Measurements from ENCODE around the gene BABAM1. TPM values are rescaled to one million over a fixed set of nuclear protein-coding genes. Genes with fewer than 3 reads are reported as not detected.
A peak's percentile ranks its signal among the peaks of the same experiment; 100 is the strongest.
"Not testable (repeated sequence)": the region's sequence is repeated elsewhere in the genome, so short reads cannot be mapped to it uniquely, and the experiment has no call there.

BABAM1 gene
- total RNA-seq, 2 experiments from 2014 or later, result 116 to 117 TPM

DNA sequence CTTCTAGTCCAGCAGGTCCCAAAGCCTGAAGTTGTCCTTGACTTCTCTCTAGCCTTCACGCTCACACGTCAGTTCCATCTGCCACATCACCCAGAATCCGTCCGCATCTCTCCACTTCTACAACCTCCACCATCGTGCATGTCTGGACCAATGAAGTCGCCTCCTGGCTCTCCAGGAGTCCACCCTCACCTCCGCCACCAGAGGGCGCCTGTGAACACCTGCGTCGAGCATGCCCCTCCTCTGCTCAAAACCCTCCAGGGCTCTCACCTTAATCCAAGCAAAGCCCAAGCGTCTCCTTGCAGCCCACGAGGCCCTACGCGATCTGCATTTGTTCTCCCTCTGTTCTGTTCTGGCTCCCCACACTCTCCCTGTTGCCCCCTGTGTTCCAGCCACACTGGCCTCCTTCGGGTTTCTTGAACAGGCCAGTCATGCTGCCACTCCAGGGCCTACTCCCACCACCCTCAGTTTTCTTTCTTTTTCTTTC is 6.4 kb upstream of the BABAM1 start:
- H3K4me3 Mint-ChIP-seq, result no peak overlapping the region
- no peak overlapping the region for H3K27ac Mint-ChIP-seq
- peaks cover 15% of the 10 kb centered on the region for H3K4me1 Mint-ChIP-seq (ENCODE audit: low read depth)
- CTCF ChIA-PET, result interaction anchor here (0.6 to 10.9 kb wide), 27 partner anchors 9 to 205 kb away, joined by 3 to 109 read pairs (median 3); partner anchors contain the start of genes ANKLE1, MRPL34, MVB12A and USE1
- H3K27me3 Mint-ChIP-seq (ENCODE audit: low read depth), result peaks cover 2% of the 10 kb centered on the region
- ATAC-seq (peak; percentile 100), DNase-seq (peak; percentile 93)
- POLR2A ChIA-PET, result no interaction called here
- no peaks in the 10 kb centered on the region for H3K36me3 Mint-ChIP-seq (ENCODE audit: low read depth)
- H3K9me3 Mint-ChIP-seq (ENCODE audit: insufficient read depth), result no peaks in the 10 kb centered on the region

- CTCF ChIA-PET, result interaction anchor here (1.2 to 10.9 kb wide), 3 partner anchors 18 to 20 kb away, joined by 3 to 109 read pairs (median 3); partner anchors contain the start of gene ANKLE1
- Mint-ChIP-seq H3K27ac (no peak overlapping the region), H3K9me3 (ENCODE audit: insufficient read depth) (no peaks in the 10 kb centered on the region), H3K4me1 (ENCODE audit: low read depth) (peaks cover 24% of the 10 kb centered on the region), H3K36me3 (ENCODE audit: low read depth) (no peaks in the 10 kb centered on the region), H3K27me3 (ENCODE audit: low read depth) (peaks cover 2% of the 10 kb centered on the region), H3K4me3 (no peak overlapping the region)
- POLR2A ChIA-PET, result no interaction called here
- DNase-seq (no peak), ATAC-seq (no peak)
Measured at GRCh38 chr19:17262557-17262956, 4.7 kb upstream of the BABAM1 start.

DNA sequence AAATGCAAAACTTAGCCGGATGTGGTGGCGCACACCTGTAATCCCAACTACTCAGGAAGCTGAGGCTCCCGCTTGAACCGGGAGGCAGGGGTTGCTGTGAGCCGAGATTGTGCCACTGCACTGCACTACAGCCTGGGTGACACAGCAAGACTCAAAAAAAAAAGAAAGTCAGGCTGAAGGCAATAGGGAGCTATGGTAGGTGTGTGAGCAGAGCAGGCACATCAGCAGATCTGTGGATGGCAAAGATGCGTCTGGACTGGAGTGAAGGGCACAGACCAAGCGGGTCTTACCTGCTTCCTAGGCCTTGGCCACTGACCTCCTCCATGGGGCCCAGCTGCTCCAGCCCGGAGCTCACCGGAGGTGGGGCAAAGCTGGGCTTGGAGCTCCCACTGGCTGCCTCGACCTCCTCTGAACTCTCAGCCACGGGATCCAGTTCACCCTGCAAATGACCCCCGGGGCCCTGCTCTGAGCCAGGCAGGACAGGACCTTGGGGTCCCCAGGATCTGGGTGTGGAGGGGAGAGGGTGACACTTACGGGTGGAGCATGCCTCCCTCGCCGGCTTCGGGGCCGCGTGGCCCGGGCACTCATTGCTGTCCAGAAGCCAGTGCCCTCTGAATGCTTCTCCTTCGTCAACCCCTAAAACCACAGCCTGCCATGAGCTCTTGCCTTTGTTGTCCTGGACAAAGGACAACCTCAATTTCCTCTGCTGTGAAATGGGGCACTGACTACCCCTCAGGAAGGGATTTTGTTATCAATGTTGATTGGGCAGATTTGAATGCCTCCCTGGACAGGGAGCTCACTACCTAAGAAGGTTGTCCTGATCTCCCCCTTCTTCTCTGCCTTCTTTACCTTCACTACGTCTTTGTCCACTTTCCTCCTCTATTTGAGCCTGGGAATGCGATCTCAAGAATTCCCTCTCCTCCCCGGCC is 3.3 kb upstream of the BABAM1 start:
- ChIA-PET POLR2A (interaction anchor here (0.5 to 0.7 kb wide), 3 partner anchors 8 to 44 kb away, joined by 3 to 4 read pairs (median 3); no protein-coding TSS in a partner anchor), CTCF (interaction anchor here (0.6 to 10.9 kb wide), 7 partner anchors 18 to 558 kb away, joined by 3 to 109 read pairs (median 3); partner anchors contain the start of gene ANKLE1)
- no peak overlapping the region for H3K27ac Mint-ChIP-seq
- no peak for DNase-seq
- no peak overlapping the region for H3K4me3 Mint-ChIP-seq
- H3K9me3 Mint-ChIP-seq (ENCODE audit: insufficient read depth), result no peaks in the 10 kb centered on the region
- ATAC-seq, result no peak
- H3K36me3 Mint-ChIP-seq (ENCODE audit: low read depth), result no peaks in the 10 kb centered on the region
- H3K4me1 Mint-ChIP-seq (ENCODE audit: low read depth), result peaks cover 33% of the 10 kb centered on the region
- H3K27me3 Mint-ChIP-seq (ENCODE audit: low read depth), result peaks cover 2% of the 10 kb centered on the region

- DNase-seq (no peak), ATAC-seq (no peak)
- Mint-ChIP-seq H3K27me3 (ENCODE audit: low read depth) (peaks cover 2% of the 10 kb centered on the region), H3K4me3 (no peak within 1 kb of the TSS), H3K9me3 (ENCODE audit: insufficient read depth) (no peaks in the 10 kb centered on the region), H3K36me3 (ENCODE audit: low read depth) (peaks cover 2% of the 10 kb centered on the region), H3K4me1 (ENCODE audit: low read depth) (peaks cover 33% of the 10 kb centered on the region), H3K27ac (no peak within 1 kb of the TSS)
- ChIA-PET CTCF (interaction anchor here (0.6 to 10.9 kb wide), 7 partner anchors 17 to 558 kb away, joined by 3 to 109 read pairs (median 3); partner anchors contain the start of gene ANKLE1), POLR2A (interaction anchor here (0.6 to 0.7 kb wide), 2 partner anchors 9 to 15 kb away, joined by 3 to 4 read pairs; no protein-coding TSS in a partner anchor)
Measured at GRCh38 chr19:17264641-17264979, 2.6 kb upstream of the BABAM1 start, which contains the start of gene USHBP1. USHBP1 (minus strand) TSS chr19:17264745; CDS start chr19:17264299, 446 bp downstream.

- Mint-ChIP-seq H3K4me1 (ENCODE audit: low read depth) (peaks cover 28% of the 10 kb centered on the region), H3K27me3 (ENCODE audit: low read depth) (no peaks in the 10 kb centered on the region), H3K9me3 (ENCODE audit: insufficient read depth) (no peaks in the 10 kb centered on the region), H3K4me3 (no peak overlapping the region), H3K36me3 (ENCODE audit: low read depth) (peaks cover 7% of the 10 kb centered on the region), H3K27ac (no peak overlapping the region)
- ChIA-PET CTCF (interaction anchor here (1.0 to 10.9 kb wide), 8 partner anchors 11 to 120 kb away, joined by 3 to 109 read pairs (median 6); partner anchors contain the start of genes ANKLE1 and USE1), POLR2A (interaction anchor here (1.3 to 2.9 kb wide), 4 partner anchors 10 to 43 kb away, joined by 3 to 15 read pairs (median 7); partner anchors contain the start of genes ANKLE1 and OCEL1)
- ATAC-seq, result no peak
- no peak for DNase-seq
Measured at GRCh38 chr19:17266026-17266425, 1.2 kb upstream of the BABAM1 start.

DNA sequence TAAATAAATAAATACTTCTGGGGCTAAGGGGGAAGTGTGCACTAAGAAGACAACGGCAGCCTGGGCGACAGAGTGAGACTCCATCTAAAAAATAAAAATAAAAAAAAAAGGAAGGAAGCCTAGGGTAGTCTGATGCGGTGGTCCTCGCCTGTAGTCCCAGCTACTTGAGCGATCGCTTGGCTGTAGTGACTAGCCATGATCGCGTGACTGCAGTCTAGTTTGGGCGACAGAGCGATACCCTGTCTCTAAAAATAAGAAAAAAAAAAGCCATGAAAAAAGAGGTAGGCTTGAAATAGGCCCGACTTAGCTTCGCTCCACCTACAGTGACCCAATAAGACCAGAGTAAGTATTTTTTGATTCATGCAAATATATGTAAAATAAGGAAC is 661 bp upstream of the BABAM1 start:
- ChIA-PET POLR2A (interaction anchor here (0.6 to 2.9 kb wide), 9 partner anchors 10 to 1125 kb away, joined by 3 to 15 read pairs (median 4); partner anchors contain the start of genes ANKLE1, OCEL1 and USE1), CTCF (interaction anchor here (0.9 to 10.9 kb wide), 16 partner anchors 8 to 199 kb away, joined by 3 to 109 read pairs (median 4); partner anchors contain the start of genes ABHD8, ANKLE1, DDA1 and USE1)
- H3K27me3 Mint-ChIP-seq (ENCODE audit: low read depth), result no peaks in the 10 kb centered on the region
- peaks cover 12% of the 10 kb centered on the region for H3K36me3 Mint-ChIP-seq (ENCODE audit: low read depth)
- peak overlapping the region; percentile 90 for H3K4me3 Mint-ChIP-seq
- DNase-seq (no peak), ATAC-seq (no peak)
- peak overlapping the region; percentile 88 for H3K27ac Mint-ChIP-seq
- H3K4me1 Mint-ChIP-seq (ENCODE audit: low read depth), result peaks cover 31% of the 10 kb centered on the region
- H3K9me3 Mint-ChIP-seq (ENCODE audit: insufficient read depth), result no peaks in the 10 kb centered on the region

- peaks cover 31% of the 10 kb centered on the region for H3K4me1 Mint-ChIP-seq (ENCODE audit: low read depth)
- no peaks in the 10 kb centered on the region for H3K9me3 Mint-ChIP-seq (ENCODE audit: insufficient read depth)
- ChIA-PET CTCF (interaction anchor here (0.7 to 10.9 kb wide), 2 partner anchors 10 to 13 kb away, joined by 3 to 109 read pairs; partner anchors contain the start of gene ANKLE1), POLR2A (interaction anchor here (2.9 kb wide), 1 partner anchor 12 kb away, joined by 15 read pairs; the partner anchor contains the start of gene ANKLE1)
- no peak for ATAC-seq
- no peaks in the 10 kb centered on the region for H3K27me3 Mint-ChIP-seq (ENCODE audit: low read depth)
- H3K4me3 Mint-ChIP-seq, result peak overlapping the region; percentile 90
- no peak for DNase-seq
- H3K27ac Mint-ChIP-seq, result no peak overlapping the region
- peaks cover 17% of the 10 kb centered on the region for H3K36me3 Mint-ChIP-seq (ENCODE audit: low read depth)
Measured at GRCh38 chr19:17268754-17269153, 1.5 kb downstream of the BABAM1 start.

DNA sequence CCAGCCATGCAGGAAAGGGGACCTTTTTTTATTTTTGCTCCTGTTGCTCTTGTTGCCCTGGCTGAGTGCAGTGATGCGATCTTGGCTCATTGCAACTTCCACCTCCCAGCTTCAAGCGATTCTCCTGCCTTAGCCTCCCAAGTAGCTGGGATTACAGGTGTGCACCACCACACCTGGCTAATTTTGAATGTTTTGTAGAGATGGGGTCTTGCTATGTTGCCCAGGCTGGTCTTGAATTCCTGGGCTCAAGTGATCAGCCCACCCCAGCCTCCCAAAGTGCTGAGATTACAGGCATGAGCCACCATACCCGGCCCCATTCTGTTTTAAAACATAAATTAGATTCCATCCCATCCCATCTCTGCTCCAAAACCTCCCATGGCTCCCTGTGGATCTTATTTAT is 7.6 kb downstream of the BABAM1 start:
- POLR2A ChIA-PET; H3K27ac Mint-ChIP-seq; H3K4me1 Mint-ChIP-seq (ENCODE audit: low read depth); DNase-seq; CTCF ChIA-PET; ATAC-seq; H3K27me3 Mint-ChIP-seq (ENCODE audit: low read depth); H3K4me3 Mint-ChIP-seq; H3K9me3 Mint-ChIP-seq (ENCODE audit: insufficient read depth): not testable (repeated sequence)
- peaks cover 41% of the 10 kb centered on the region for H3K36me3 Mint-ChIP-seq (ENCODE audit: low read depth)

GRCh38 chr19:17275441-17276175 is 8.4 kb downstream of the BABAM1 start:
- CTCF ChIA-PET, result no interaction called here
- POLR2A ChIA-PET, result interaction anchor here (1.5 kb wide), 1 partner anchor 9 kb away, joined by 5 read pairs; the partner anchor contains the start of gene BABAM1
- no peaks in the 10 kb centered on the region for H3K9me3 Mint-ChIP-seq (ENCODE audit: insufficient read depth)
- DNase-seq (no peak), ATAC-seq (no peak)
- no peaks in the 10 kb centered on the region for H3K27me3 Mint-ChIP-seq (ENCODE audit: low read depth)
- peaks cover 36% of the 10 kb centered on the region for H3K36me3 Mint-ChIP-seq (ENCODE audit: low read depth)
- H3K4me3 Mint-ChIP-seq, result no peak overlapping the region
- peaks cover 10% of the 10 kb centered on the region for H3K4me1 Mint-ChIP-seq (ENCODE audit: low read depth)
- no peak overlapping the region for H3K27ac Mint-ChIP-seq

GRCh38 chr19:17279436-17279835 is 12.2 kb downstream of the BABAM1 start:
- no peak overlapping the region for H3K27ac Mint-ChIP-seq
- H3K4me3 Mint-ChIP-seq, result no peak overlapping the region
- H3K36me3 Mint-ChIP-seq (ENCODE audit: low read depth), result peaks cover 31% of the 10 kb centered on the region
- ChIA-PET CTCF (interaction anchor here (0.7 to 5.8 kb wide), 3 partner anchors 13 to 26 kb away, joined by 3 to 109 read pairs (median 33); partner anchors contain the start of genes BABAM1 and USHBP1), POLR2A (interaction anchor here (1.1 kb wide), 1 partner anchor 64 kb away, joined by 3 read pairs; no protein-coding TSS in a partner anchor)
- DNase-seq (no peak), ATAC-seq (no peak)
- H3K4me1 Mint-ChIP-seq (ENCODE audit: low read depth), result peaks cover 20% of the 10 kb centered on the region
- H3K27me3 Mint-ChIP-seq (ENCODE audit: low read depth), result no peaks in the 10 kb centered on the region
- H3K9me3 Mint-ChIP-seq (ENCODE audit: insufficient read depth), result no peaks in the 10 kb centered on the region

Measured in activated CD8-positive, alpha-beta T cell treated with anti-CD3 and anti-CD28 coated beads, Interleukin-2, amount 10 ng/mL, durations not matched to agents 7 days and 5 days (primary cell).